Measurements from ENCODE around the gene PDIA6. TPM values are rescaled to one million over a fixed set of nuclear protein-coding genes. Genes with fewer than 3 reads are reported as not detected.

The PDIA6 gene
- total RNA-seq, 1 donor = 412 TPM

GRCh38 chr2:10733566-10733925, 79.0 kb downstream of the PDIA6 start:
- TF ChIP-seq CTCF (IDR thresholded peaks at IDR 0.05; ENCODE audit: insufficient read depth, low read depth, low read length) = no peak
- no peak for DNase-seq (ENCODE audit: low read depth)
- no peak overlapping the region for H3K4me3 ChIP-seq (ENCODE audit: low read depth, low read length)

Small RNA genes within 50 kb of the gene (small RNA-seq; reads per million reads assigned to genes)
- gene RNU7-138P (not detected), gene RNU7-176P (not detected)

Other genes starting within 250 kb of the PDIA6 start
- gene NOL10, start 122.8 kb downstream of the PDIA6 start, total RNA-seq = 45.1 and 51.8 TPM in 2 replicates
- under 0.01 TPM in 2 replicates for gene ATP6V1C2, start 91.2 kb downstream of the PDIA6 start, total RNA-seq
- not detected in 2 replicates for gene KCNF1, start 99.1 kb upstream of the PDIA6 start, total RNA-seq

Data from fibroblast of villous mesenchyme (primary cell).